Epithelial cell of proximal tubule (primary cell): ENCODE results near the gene COL5A1. TPM values are rescaled to one million over a fixed set of nuclear protein-coding genes. Genes with fewer than 3 reads are reported as not detected.

ENCODE experiments used
- DNase-seq: peaks from one replicate; pipeline ENCODE4 v3.0.0-alpha.2; 2011; ENCODE audit warnings: low read depth
- H3K4me3 ChIP-seq: 2 replicates; pipeline ENCODE4 v1.5.1; 2011; ENCODE audit warnings: low read depth, mild to moderate bottlenecking, low read length
- CTCF ChIP-seq: conservative IDR thresholded peaks from 2 replicates; pipeline ENCODE4 v1.5.1; 2012; ENCODE audit warnings: low read depth, mild to moderate bottlenecking, low read length
- total RNA-seq: library from RNA; depleted of rRNA; stranded (reverse); fragments of >200 nt; gene quantifications from 2 replicates; pipeline ENCODE4 v1.2.3, GENCODE V29; 2015

Gene COL5A1
- total RNA-seq, 1 donor from 2014 or later: 16.0 TPM

DNA sequence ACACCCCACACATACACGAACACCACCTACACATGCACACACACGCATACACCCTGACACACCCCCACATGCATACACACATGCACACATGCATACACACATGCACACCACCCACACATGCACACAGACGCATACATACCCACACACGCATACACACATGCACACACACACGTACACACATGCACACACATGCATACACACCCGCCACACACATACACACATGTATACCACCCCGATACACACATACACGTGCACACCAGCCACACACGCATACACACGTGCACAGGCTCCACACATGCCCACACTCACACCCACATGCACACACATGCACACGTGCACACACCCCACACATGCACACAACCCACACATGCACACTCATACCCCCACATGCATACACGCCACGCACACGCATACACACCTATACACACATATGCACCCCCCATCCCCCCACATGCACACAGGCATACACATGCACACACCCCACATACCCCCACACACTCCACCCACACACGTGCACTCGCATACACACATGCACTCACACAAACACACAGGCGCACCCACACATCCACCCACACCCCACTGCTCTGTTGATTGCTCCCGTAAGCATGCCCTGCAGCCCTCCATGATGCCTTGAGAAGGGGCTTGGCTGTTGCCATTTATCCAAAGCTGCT, 119.3 kb downstream of the COL5A1 start:
- H3K4me3 ChIP-seq: no peak overlapping the region
- TF ChIP-seq CTCF: no peak
- DNase-seq: no peak

DNA sequence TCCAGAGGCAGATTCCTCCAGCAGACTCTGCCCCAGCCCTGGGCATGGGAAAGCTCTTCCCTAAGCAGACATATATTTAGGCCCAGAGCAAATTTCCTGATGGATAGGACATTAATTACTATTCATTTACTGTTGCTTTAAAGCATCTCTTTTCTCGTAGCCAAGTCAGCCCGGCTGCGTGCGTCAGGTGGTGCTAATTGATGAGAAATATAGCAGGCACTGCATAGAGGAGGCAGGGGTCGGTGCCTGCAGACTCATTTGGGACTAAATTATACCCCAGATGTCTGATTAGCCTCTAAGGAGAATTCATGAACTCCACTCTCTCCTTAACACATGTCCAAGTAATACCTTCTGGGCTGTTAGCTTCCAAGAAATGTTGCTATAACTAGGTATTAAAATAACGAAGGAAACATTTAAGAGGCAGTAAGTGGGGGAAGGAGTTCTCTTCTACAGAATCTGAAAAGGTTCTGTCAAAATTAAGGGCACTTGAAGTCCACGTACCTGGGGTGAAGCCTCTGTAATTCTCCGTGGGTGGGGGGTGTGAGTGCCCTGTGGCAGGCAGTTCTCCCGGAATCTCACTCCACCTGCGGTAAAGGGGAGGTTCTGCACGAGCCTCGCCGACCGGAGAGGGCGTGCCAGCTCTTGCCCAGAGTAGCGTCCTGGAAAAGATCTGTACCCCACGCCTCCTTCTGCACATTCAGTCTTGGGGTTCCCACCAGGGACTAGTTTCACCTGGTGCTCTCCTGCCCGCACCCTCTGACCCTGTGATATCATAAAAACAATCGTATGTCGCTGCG, 123.1 kb downstream of the COL5A1 start:
- TF ChIP-seq CTCF: no peak
- no peak for DNase-seq
- H3K4me3 ChIP-seq: no peak overlapping the region

DNA sequence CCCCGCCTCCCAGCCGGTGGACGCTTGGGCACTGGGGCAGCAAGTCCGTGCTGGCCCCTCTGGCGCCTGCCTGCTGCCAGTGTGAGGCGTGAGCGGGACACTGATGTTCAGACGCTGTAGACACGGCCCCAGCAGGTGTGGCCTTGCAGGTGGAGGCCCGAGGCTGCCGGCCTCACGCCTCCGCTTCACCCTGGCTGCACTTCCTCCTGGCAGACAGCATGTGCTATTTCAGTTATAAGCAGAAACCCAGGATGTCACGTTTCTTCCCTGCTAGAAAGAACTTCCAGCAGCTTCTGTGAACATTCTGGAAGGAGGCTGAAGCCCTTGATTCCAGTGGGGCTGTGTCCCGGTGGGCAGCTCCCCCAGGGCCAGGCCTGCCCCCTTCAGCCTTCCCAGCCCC, 124.2 kb downstream of the COL5A1 start:
- no peak for DNase-seq
- no peak for TF ChIP-seq CTCF
- H3K4me3 ChIP-seq: no peak overlapping the region

- H3K4me3 ChIP-seq: no peak overlapping the region
- no peak for TF ChIP-seq CTCF
- no peak for DNase-seq
These were observed 125.0 kb downstream of the COL5A1 start for GRCh38 chr9:134766587-134766986.

- DNase-seq: no peak
- no peak for TF ChIP-seq CTCF
- H3K4me3 ChIP-seq: no peak overlapping the region
These were observed 126.7 kb downstream of the COL5A1 start for GRCh38 chr9:134768332-134768708.

GRCh38 chr9:134768709-134769351, 127.2 kb downstream of the COL5A1 start:
- no peak for TF ChIP-seq CTCF

More at GRCh38 chr9:134768709-134769351, 127.2 kb downstream of the COL5A1 start:
- H3K4me3 ChIP-seq: no peak overlapping the region
- no peak for DNase-seq
